H9 (cell line): Measurements from ENCODE around the gene RRAGD. TPM values are rescaled to one million over a fixed set of nuclear protein-coding genes. Genes with fewer than 3 reads are reported as not detected.

Experiments
- DNase-seq: peaks from one replicate; pipeline ENCODE4 v3.0.0-alpha.2; 2017
- H2AFZ ChIP-seq: one replicate; pipeline ENCODE4 v1.6.1; 2013; ENCODE audit warnings: mild to moderate bottlenecking, low read length, control low read depth, moderate library complexity
- H2AK5ac ChIP-seq: 2 replicates; pipeline ENCODE4 v1.6.1; 2013; ENCODE audit warnings: low read length, control low read depth, mixed read lengths; ENCODE audit not compliant: insufficient read length
- H2BK120ac ChIP-seq: one replicate; pipeline ENCODE4 v1.6.1; 2013; ENCODE audit warnings: low read depth, mild to moderate bottlenecking, low read length, control low read depth, inconsistent platforms; ENCODE audit not compliant: poor library complexity, severe bottlenecking
- H2BK12ac ChIP-seq: 2 replicates; pipeline ENCODE4 v1.6.1; 2013; ENCODE audit warnings: low read length, control low read depth, mixed read lengths, low read depth; ENCODE audit not compliant: insufficient read length
- H2BK15ac ChIP-seq: 2 replicates; pipeline ENCODE4 v1.6.1; 2013; ENCODE audit warnings: low read depth, low read length, control low read depth
- H2BK20ac ChIP-seq: one replicate; pipeline ENCODE4 v1.6.1; 2013; ENCODE audit warnings: low read depth, mild to moderate bottlenecking, low read length, control low read depth, inconsistent platforms; ENCODE audit not compliant: poor library complexity, severe bottlenecking
- H2BK5ac ChIP-seq: 2 replicates; pipeline ENCODE4 v1.6.1; 2013; ENCODE audit warnings: low read length, control low read depth, mixed read lengths; ENCODE audit not compliant: insufficient read length
- H3K14ac ChIP-seq: 2 replicates; pipeline ENCODE4 v1.6.1; 2013; ENCODE audit warnings: low read length, control low read depth; ENCODE audit not compliant: insufficient read depth
- H3K18ac ChIP-seq: 2 replicates; pipeline ENCODE4 v1.6.1; 2013; ENCODE audit warnings: low read depth, mild to moderate bottlenecking, mixed read lengths, low read length, control low read depth; ENCODE audit not compliant: insufficient read length
- H3K23ac ChIP-seq: 2 replicates; pipeline ENCODE4 v1.6.1; 2013; ENCODE audit warnings: low read length, control low read depth, mixed read lengths, low read depth; ENCODE audit not compliant: insufficient read length
- H3K23me2 ChIP-seq: 2 replicates; pipeline ENCODE4 v1.6.1; 2013; ENCODE audit warnings: low read depth, mild to moderate bottlenecking, mixed read lengths, low read length, control low read depth; ENCODE audit not compliant: insufficient read length, poor library complexity, severe bottlenecking
- H3K27ac ChIP-seq: 2 replicates; pipeline ENCODE4 v1.5.1; 2013; ENCODE audit warnings: low read length, control low read depth, mixed read lengths, low read depth; ENCODE audit not compliant: insufficient read length
- H3K27me3 ChIP-seq: 2 replicates; pipeline ENCODE4 v1.6.1; 2013; ENCODE audit warnings: low read length, control low read depth, inconsistent platforms; ENCODE audit not compliant: insufficient read depth
- H3K4ac ChIP-seq: 2 replicates; pipeline ENCODE4 v1.6.1; 2013; ENCODE audit warnings: low read depth, mild to moderate bottlenecking, control low read depth, inconsistent platforms, low read length, moderate library complexity
- H3K4me1 ChIP-seq: 2 replicates; pipeline ENCODE4 v1.6.1; 2013; ENCODE audit warnings: low read length, control low read depth, inconsistent platforms; ENCODE audit not compliant: insufficient read depth
- H3K4me2 ChIP-seq: 2 replicates; pipeline ENCODE4 v1.6.1; 2013; ENCODE audit warnings: low read length, control low read depth, mixed read lengths; ENCODE audit not compliant: insufficient read length, insufficient read depth
- H3K56ac ChIP-seq: 2 replicates; pipeline ENCODE4 v1.6.1; 2013; ENCODE audit warnings: low read depth, mild to moderate bottlenecking, mixed read lengths, low read length, control low read depth; ENCODE audit not compliant: insufficient read length
- H3K79me1 ChIP-seq: 2 replicates; pipeline ENCODE4 v1.6.1; 2013; ENCODE audit warnings: low read depth, mild to moderate bottlenecking, moderate library complexity, low read length, control low read depth, inconsistent platforms; ENCODE audit not compliant: insufficient read depth, poor library complexity, severe bottlenecking
- H3K79me2 ChIP-seq: 2 replicates; pipeline ENCODE4 v1.6.1; 2013; ENCODE audit warnings: low read length, control low read depth, inconsistent platforms; ENCODE audit not compliant: insufficient read depth
- H3K9ac ChIP-seq: 2 replicates; pipeline ENCODE4 v1.6.1; 2013; ENCODE audit warnings: low read length, control low read depth, mixed read lengths; ENCODE audit not compliant: insufficient read length; ENCODE audit errors: extremely low read depth
- H3K9me3 ChIP-seq: one replicate; pipeline ENCODE4 v1.6.1; 2013; ENCODE audit warnings: low read depth, low read length, inconsistent platforms; ENCODE audit not compliant: control insufficient read depth
- H3T11ph ChIP-seq: one replicate; pipeline ENCODE4 v1.6.1; 2013; ENCODE audit warnings: mild to moderate bottlenecking, low read length, control low read depth, inconsistent platforms
- H4K20me1 ChIP-seq: one replicate; pipeline ENCODE4 v1.6.1; 2013; ENCODE audit not compliant: control insufficient read depth, insufficient read length, insufficient read depth
- H4K5ac ChIP-seq: 2 replicates; pipeline ENCODE4 v1.6.1; 2013; ENCODE audit warnings: low read depth, mild to moderate bottlenecking, mixed read lengths, low read length, control low read depth; ENCODE audit not compliant: insufficient read length
- H4K8ac ChIP-seq: replicated peaks from 2 replicates; pipeline ENCODE4 v1.6.1; 2013; ENCODE audit warnings: low read length, control low read depth, mixed read lengths, low read depth; ENCODE audit not compliant: insufficient read length
- H4K91ac ChIP-seq: 2 replicates; pipeline ENCODE4 v1.6.1; 2013; ENCODE audit warnings: low read depth, mild to moderate bottlenecking, moderate library complexity, mixed read lengths, low read length, control low read depth; ENCODE audit not compliant: insufficient read length
- H3K27ac Mint-ChIP-seq, 3 experiments: 2 replicates in 2 of 3; 3 replicates in 1 of 3; pipeline ENCODE4 v1.8.0; 2020 to 2021; ENCODE audit warnings: mixed read lengths in 3 of 3, mild to moderate bottlenecking in 1 of 3, moderate library complexity in 1 of 3
- H3K27me3 Mint-ChIP-seq: 2 replicates; pipeline ENCODE4 v1.8.0; 2021; ENCODE audit warnings: low read depth, mild to moderate bottlenecking, moderate library complexity, mixed read lengths
- H3K36me3 Mint-ChIP-seq, 3 experiments: 2 replicates in 2 of 3; 3 replicates in 1 of 3; pipeline ENCODE4 v1.8.0; 2020 to 2021; ENCODE audit warnings: low read depth in 3 of 3, mixed read lengths in 3 of 3; ENCODE audit not compliant: insufficient read depth in 1 of 3
- H3K4me1 Mint-ChIP-seq, 2 experiments: 2 replicates each; pipeline ENCODE4 v1.8.0; 2020; ENCODE audit warnings: mixed read lengths in 2 of 2
- H3K4me3 Mint-ChIP-seq, 2 experiments: 2 replicates in 1 of 2; 3 replicates in 1 of 2; pipeline ENCODE4 v1.8.0; 2020 to 2021; ENCODE audit warnings: mild to moderate bottlenecking in 2 of 2, mixed read lengths in 2 of 2, moderate library complexity in 1 of 2
- H3K9me3 Mint-ChIP-seq, 2 experiments: 2 replicates in 1 of 2; 3 replicates in 1 of 2; pipeline ENCODE4 v1.8.0; 2020; ENCODE audit warnings: mild to moderate bottlenecking in 2 of 2, mixed read lengths in 2 of 2, moderate library complexity in 1 of 2
- WGBS: extraction: QIAGEN DNeasy Blood & Tissue Kit; methylation state at CpG from one replicate; pipeline ENCODE4 v1.1.7; 2013; ENCODE audit warnings: missing lambda C conversion rate, low lambda C conversion rate, mixed read lengths; ENCODE audit not compliant: insufficient read length; ENCODE audit errors: extremely low coverage; 5-methylcytosine and 5-hydroxymethylcytosine counted together
- total RNA-seq: library from RNA; stranded (reverse); gene quantifications from 2 replicates; pipeline ENCODE4 v1.2.1, GENCODE V29; 2021
- TF ChIP-seq, protein P1 (sequence below): fragments of 200-600 bp; sonication (generic); conservative IDR thresholded peaks from 3 replicates; pipeline ENCODE4 v1.8.0; 2021; ENCODE audit warnings: antibody characterized with exemption, mild to moderate bottlenecking

RRAGD gene
- total RNA-seq, 1 experiment from 2014 or later, result 10.6 TPM

- no peaks in the 10 kb centered on the region for H3K79me1 ChIP-seq
- H3K18ac ChIP-seq, result no peak overlapping the region
- H4K91ac ChIP-seq, result no peak overlapping the region
- no peak overlapping the region for H2BK5ac ChIP-seq
- TF ChIP-seq, protein P1, sequence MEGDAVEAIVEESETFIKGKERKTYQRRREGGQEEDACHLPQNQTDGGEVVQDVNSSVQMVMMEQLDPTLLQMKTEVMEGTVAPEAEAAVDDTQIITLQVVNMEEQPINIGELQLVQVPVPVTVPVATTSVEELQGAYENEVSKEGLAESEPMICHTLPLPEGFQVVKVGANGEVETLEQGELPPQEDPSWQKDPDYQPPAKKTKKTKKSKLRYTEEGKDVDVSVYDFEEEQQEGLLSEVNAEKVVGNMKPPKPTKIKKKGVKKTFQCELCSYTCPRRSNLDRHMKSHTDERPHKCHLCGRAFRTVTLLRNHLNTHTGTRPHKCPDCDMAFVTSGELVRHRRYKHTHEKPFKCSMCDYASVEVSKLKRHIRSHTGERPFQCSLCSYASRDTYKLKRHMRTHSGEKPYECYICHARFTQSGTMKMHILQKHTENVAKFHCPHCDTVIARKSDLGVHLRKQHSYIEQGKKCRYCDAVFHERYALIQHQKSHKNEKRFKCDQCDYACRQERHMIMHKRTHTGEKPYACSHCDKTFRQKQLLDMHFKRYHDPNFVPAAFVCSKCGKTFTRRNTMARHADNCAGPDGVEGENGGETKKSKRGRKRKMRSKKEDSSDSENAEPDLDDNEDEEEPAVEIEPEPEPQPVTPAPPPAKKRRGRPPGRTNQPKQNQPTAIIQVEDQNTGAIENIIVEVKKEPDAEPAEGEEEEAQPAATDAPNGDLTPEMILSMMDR, result no peak
- no peaks in the 10 kb centered on the region for H3K79me2 ChIP-seq
- H3K27me3 ChIP-seq, result no peaks in the 10 kb centered on the region; the same call in none of the 2 replicates
- Mint-ChIP-seq H3K27ac (no peak overlapping the region), H3K27me3 (peaks cover 90% of the 10 kb centered on the region), H3K4me1 (peaks cover 26 to 27% of the 10 kb centered on the region in 2 experiments), H3K36me3 (no peaks in the 10 kb centered on the region), H3K4me3 (no peak overlapping the region), H3K9me3 (peaks cover 0 to under 1% of the 10 kb centered on the region in 2 experiments; a peak in 1 of 5 replicates)
- H3K14ac ChIP-seq, result no peak overlapping the region
- no peak overlapping the region for H3K23ac ChIP-seq
- no peak overlapping the region for H4K8ac ChIP-seq
- no peaks in the 10 kb centered on the region for H3K4me1 ChIP-seq
- H2BK120ac ChIP-seq, result no peak overlapping the region
- no peak overlapping the region for H4K5ac ChIP-seq
- H2BK12ac ChIP-seq, result no peak overlapping the region
- no peak overlapping the region for H3K4ac ChIP-seq
- H3T11ph ChIP-seq, result no peak overlapping the region
- WGBS, result no CpG with 5 or more reads among the region's 4 CpGs
- H4K20me1 ChIP-seq, result no peaks in the 10 kb centered on the region
- H2BK15ac ChIP-seq, result no peak overlapping the region
- no peak overlapping the region for H2BK20ac ChIP-seq
- no peak overlapping the region for H2AK5ac ChIP-seq
- no peak overlapping the region for H3K9ac ChIP-seq
- H3K56ac ChIP-seq, result no peak overlapping the region
- H2AFZ ChIP-seq, result no peak overlapping the region
- H3K9me3 ChIP-seq, result no peaks in the 10 kb centered on the region
- no peak overlapping the region for H3K27ac ChIP-seq
- peaks cover 7% of the 10 kb centered on the region for H3K23me2 ChIP-seq
- no peak overlapping the region for H3K4me2 ChIP-seq
- no peak for DNase-seq
Measured at GRCh38 chr6:89434954-89435353, 22.9 kb upstream of the RRAGD start.
